ENCODE results near the gene A4GNT.

GRCh38 chr3:138139691-138140090 is 7.5 kb upstream of the A4GNT start:
- TF ChIP-seq CTCF (conservative IDR thresholded peaks at IDR 0.05; ENCODE audit: low read length) (no peak), EZH2phosphoT487 (IDR thresholded peaks at IDR 0.05; ENCODE audit: borderline replicate concordance) (no peak)

Data from Loucy (cell line).